Measurements from ENCODE around the gene ZMAT2. TPM values are rescaled to one million over a fixed set of nuclear protein-coding genes. Genes with fewer than 3 reads are reported as not detected.
"Not testable (repeated sequence)": the region's sequence is repeated elsewhere in the genome, so short reads cannot be mapped to it uniquely, and the experiment has no call there.

Gene ZMAT2
- 62.2 TPM for total RNA-seq (2021; ENCODE audit: unreplicated experiment)
- polyA plus RNA-seq (2012; ENCODE audit: insufficient read length): 80.7 TPM
- percentile 96 among the genes with signal in this experiment for Bru-seq, nascent RNA
- BruChase-seq, experiment 1, labeled RNA remaining after a 2-hour chase: percentile 96 among the genes with signal in this experiment
- percentile 97 among the genes with signal in this experiment for BruChase-seq, experiment 2, labeled RNA remaining after a 6-hour chase
- long read RNA-seq, transcript ZMAT2-201 (6 exons, 1,647 nt): major isoform, 8 of 25 reads
- long read RNA-seq, partial matches to known transcripts: 1 of 25 reads
- long read RNA-seq, other reads (novel, unspliced or antisense): 16 of 25 reads

DNA sequence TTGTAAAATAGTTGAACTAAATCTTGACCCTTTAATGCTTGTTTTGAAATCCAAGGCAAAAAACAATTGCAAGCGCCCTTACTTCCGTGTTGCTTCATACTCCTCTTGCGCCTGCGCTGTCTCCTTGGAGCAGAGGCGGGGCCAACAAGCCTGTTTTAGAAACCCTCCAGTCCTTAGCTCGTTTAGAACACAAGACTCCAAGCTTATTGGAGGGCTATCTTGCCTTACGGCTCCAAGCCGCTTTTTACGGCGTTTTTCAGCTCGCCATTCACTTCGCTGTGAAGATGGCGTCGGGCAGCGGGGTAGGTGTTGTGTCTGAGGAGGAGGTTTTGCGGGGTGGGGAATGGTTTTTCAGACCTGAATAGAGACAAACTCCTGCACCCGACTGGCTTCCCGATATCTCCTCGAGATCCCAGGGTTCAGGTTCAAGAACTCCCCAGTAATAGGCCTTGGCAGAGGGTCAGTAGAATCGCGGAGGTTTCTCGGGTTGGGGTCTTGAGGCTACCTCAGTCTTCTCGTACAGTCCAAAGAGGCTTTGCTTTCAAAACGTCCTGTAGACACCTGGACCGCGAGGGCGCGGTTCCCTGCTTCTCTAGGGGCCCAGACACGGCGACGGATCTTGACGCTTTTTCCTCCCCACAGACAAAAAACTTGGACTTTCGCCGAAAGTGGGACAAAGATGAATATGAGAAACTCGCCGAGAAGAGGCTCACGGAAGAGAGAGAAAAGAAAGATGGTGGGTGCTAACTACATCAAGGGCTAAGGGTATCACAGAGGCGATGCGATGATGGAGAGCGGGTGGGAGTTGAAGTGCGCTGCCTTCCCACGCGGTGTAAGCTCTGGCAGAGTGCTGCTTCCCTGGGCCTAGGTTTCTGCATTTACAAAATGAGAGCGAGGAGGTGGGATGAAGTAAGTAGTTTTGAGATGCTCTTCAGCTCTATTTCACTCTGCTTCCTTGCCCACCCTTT is at the start of gene ZMAT2:
Gene ZMAT2 (plus strand): TSS at position 271 of the 968 bp plus-strand sequence. CDS start 14 bp downstream, at position 285.
- intact Hi-C loops (cut with micrococcal nuclease; ENCODE audit: unreplicated experiment): no loop called here
- no peaks in the 10 kb centered on the region for H3K27me3 ChIP-seq (ENCODE audit: control insufficient read depth, insufficient read depth, low read length)
- peak in 1 of 2 experiments; percentile 28; a peak in 1 of 4 replicates for TF ChIP-seq REST (IDR thresholded peaks at IDR 0.05; ENCODE audit: insufficient read depth in 1 of 2, low read depth in 2 of 2, low read length in 1 of 2)
- TF ChIP-seq TCF7L2 (IDR thresholded peaks at IDR 0.05; ENCODE audit: low read depth, low read length): 0 out of 2 replicates have a peak, but pooled peaks have one; percentile 15
- peak; percentile 94 for TF ChIP-seq POLR2AphosphoS5 (IDR thresholded peaks at IDR 0.05; ENCODE audit: low read depth, low read length)
- TF ChIP-seq SIN3A (IDR thresholded peaks at IDR 0.05; ENCODE audit: borderline replicate concordance, insufficient read depth, low read depth, low read length): no peak; the same call in 1 of the 2 replicates
- in situ Hi-C loops (cut with HindIII; ENCODE audit: low pct_unique_long_range_greater_than_20kb, low sequenced_read_pairs): no loop called here
- TSS peak; percentile 29 for BruUV-seq (replicated peaks)
- ATAC-seq (peak; percentile 99), DNase-seq (ENCODE audit: low read depth, low spot score) (peak; percentile 97)
- H3K36me3 ChIP-seq (ENCODE audit: control insufficient read depth, insufficient read depth, low read length): peaks cover 62% of the 10 kb centered on the region
- POLR2A ChIA-PET: interaction anchor here (0.7 to 1.0 kb wide), 2 partner anchors 11 to 18 kb away, joined by 4 read pairs; no protein-coding TSS in a partner anchor
- no peaks in the 10 kb centered on the region for H3K9me3 ChIP-seq (ENCODE audit: control insufficient read depth, insufficient read depth, low read depth, low read length)
- CTCF ChIA-PET: interaction anchor here (0.6 kb wide), 2 partner anchors 9 to 342 kb away, joined by 3 to 6 read pairs; partner anchors contain the start of genes HARS1 and HARS2
- peaks cover 10% of the 10 kb centered on the region for H3K4me1 ChIP-seq (ENCODE audit: control insufficient read depth, insufficient read depth, low read length)
- H3K4me3 ChIP-seq (ENCODE audit: low read depth in 2 of 2, low read length in 2 of 2): peak within 1 kb of the TSS; percentile 82 to 92
- peak within 1 kb of the TSS; percentile 95 for H3K27ac ChIP-seq (ENCODE audit: low read length)

- no TSS peak for BruUV-seq (replicated peaks)
- CTCF ChIA-PET: no interaction called here
- no peak overlapping the region for H3K4me3 ChIP-seq (ENCODE audit: low read depth in 2 of 2, low read length in 2 of 2)
- H3K4me1 ChIP-seq (ENCODE audit: control insufficient read depth, insufficient read depth, low read length): no peaks in the 10 kb centered on the region
- no peak for ATAC-seq
- no peak overlapping the region for H3K27ac ChIP-seq (ENCODE audit: low read length)
- H3K27me3 ChIP-seq (ENCODE audit: control insufficient read depth, insufficient read depth, low read length): no peaks in the 10 kb centered on the region
- POLR2A ChIA-PET: interaction anchor here (1.2 kb wide), 1 partner anchor 11 kb away, joined by 3 read pairs; the partner anchor contains the start of genes IK and NDUFA2
- H3K36me3 ChIP-seq (ENCODE audit: control insufficient read depth, insufficient read depth, low read length): peaks cover 40% of the 10 kb centered on the region
- intact Hi-C loops (cut with micrococcal nuclease; ENCODE audit: unreplicated experiment) (no loop called here), in situ Hi-C loops (cut with HindIII; ENCODE audit: low pct_unique_long_range_greater_than_20kb, low sequenced_read_pairs) (no loop called here)
- H3K9me3 ChIP-seq (ENCODE audit: control insufficient read depth, insufficient read depth, low read depth, low read length): no peaks in the 10 kb centered on the region
- no peak for DNase-seq (ENCODE audit: low read depth, low spot score)
- TF ChIP-seq SIN3A (IDR thresholded peaks at IDR 0.05; ENCODE audit: borderline replicate concordance, insufficient read depth, low read depth, low read length) (no peak), REST (IDR thresholded peaks at IDR 0.05; ENCODE audit: insufficient read depth in 1 of 2, low read depth in 2 of 2, low read length in 1 of 2) (no peak), POLR2AphosphoS5 (IDR thresholded peaks at IDR 0.05; ENCODE audit: low read depth, low read length) (no peak)
- TF ChIP-seq, protein P1, sequence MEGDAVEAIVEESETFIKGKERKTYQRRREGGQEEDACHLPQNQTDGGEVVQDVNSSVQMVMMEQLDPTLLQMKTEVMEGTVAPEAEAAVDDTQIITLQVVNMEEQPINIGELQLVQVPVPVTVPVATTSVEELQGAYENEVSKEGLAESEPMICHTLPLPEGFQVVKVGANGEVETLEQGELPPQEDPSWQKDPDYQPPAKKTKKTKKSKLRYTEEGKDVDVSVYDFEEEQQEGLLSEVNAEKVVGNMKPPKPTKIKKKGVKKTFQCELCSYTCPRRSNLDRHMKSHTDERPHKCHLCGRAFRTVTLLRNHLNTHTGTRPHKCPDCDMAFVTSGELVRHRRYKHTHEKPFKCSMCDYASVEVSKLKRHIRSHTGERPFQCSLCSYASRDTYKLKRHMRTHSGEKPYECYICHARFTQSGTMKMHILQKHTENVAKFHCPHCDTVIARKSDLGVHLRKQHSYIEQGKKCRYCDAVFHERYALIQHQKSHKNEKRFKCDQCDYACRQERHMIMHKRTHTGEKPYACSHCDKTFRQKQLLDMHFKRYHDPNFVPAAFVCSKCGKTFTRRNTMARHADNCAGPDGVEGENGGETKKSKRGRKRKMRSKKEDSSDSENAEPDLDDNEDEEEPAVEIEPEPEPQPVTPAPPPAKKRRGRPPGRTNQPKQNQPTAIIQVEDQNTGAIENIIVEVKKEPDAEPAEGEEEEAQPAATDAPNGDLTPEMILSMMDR (IDR thresholded peaks at IDR 0.05): no peak
Measured at GRCh38 chr5:140658870-140659269, 41.4 kb upstream of the ZMAT2 start.

DNA sequence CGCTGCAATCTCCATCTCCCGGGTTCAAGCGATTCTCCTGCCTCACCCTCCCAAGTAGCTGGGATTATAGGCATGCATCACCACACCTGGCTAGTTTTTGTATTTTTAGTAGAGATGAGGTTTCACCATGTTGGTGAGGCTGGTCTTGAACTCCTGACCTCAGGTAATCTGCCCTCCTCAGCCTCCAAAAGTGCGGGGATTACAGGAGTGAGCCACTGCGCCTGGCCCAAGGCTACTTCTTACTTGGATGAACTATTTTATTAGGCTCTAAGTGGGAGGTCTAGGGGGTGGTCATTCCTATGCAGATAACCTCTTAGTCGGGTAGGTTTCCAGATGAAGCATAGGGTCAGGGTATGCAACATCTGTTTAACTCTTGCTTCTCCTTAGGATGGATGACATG is 39.9 kb upstream of the ZMAT2 start:
- POLR2A ChIA-PET: not testable (repeated sequence)

More for the DNA sequence above, 39.9 kb upstream of the ZMAT2 start:
- ATAC-seq; H3K27ac ChIP-seq (ENCODE audit: low read length); H3K27me3 ChIP-seq (ENCODE audit: control insufficient read depth, insufficient read depth, low read length); in situ Hi-C loops (cut with HindIII; ENCODE audit: low pct_unique_long_range_greater_than_20kb, low sequenced_read_pairs); H3K9me3 ChIP-seq (ENCODE audit: control insufficient read depth, insufficient read depth, low read depth, low read length); H3K4me1 ChIP-seq (ENCODE audit: control insufficient read depth, insufficient read depth, low read length); intact Hi-C loops (cut with micrococcal nuclease; ENCODE audit: unreplicated experiment); BruUV-seq (replicated peaks); H3K4me3 ChIP-seq (ENCODE audit: low read depth in 2 of 2, low read length in 2 of 2); DNase-seq (ENCODE audit: low read depth, low spot score); CTCF ChIA-PET: not testable (repeated sequence)
- H3K36me3 ChIP-seq (ENCODE audit: control insufficient read depth, insufficient read depth, low read length): peaks cover 27% of the 10 kb centered on the region

All from Panc1 (cell line).